GM10248 (cell line): ENCODE results near the gene SLC2A10.

Experiments used
- CTCF ChIA-PET: fragments of 300-600 bp; sonication (Branson Sonifier 250); formaldehyde crosslinking; extraction: SDS; loops from one replicate; lab custom pipeline; 2021; ENCODE audit warnings: antibody characterized with exemption; lab: Yijun Ruan, JAX
- POLR2A ChIA-PET: fragments of 350-650 bp; sonication (Branson Sonifier 250); formaldehyde crosslinking; extraction: SDS; loops from one replicate; lab custom pipeline; 2020; ENCODE audit warnings: antibody characterized with exemption; lab: Yijun Ruan, JAX
- DNase-seq: peaks from one replicate; pipeline ENCODE4 v3.0.0; 2012; ENCODE audit errors: extremely low spot score
- CTCF ChIP-seq: IDR thresholded peaks from 2 replicates; pipeline ENCODE4 v1.5.1; 2012; ENCODE audit warnings: mild to moderate bottlenecking, low read depth; ENCODE audit errors: extremely low read depth, missing control alignments, control extremely low read depth

The SLC2A10 gene

GRCh38 chr20:46681032-46681854 lies 28.2 kb upstream of the SLC2A10 start:
- ChIA-PET POLR2A (no interaction called here), CTCF (interaction anchor here (0.7 to 6.0 kb wide), 30 partner anchors 8 to 911 kb away, joined by 3 to 93 read pairs (median 4); partner anchors contain the start of genes OCSTAMP and TP53RK)
- peak; percentile 87 for TF ChIP-seq CTCF

GRCh38 chr20:46682063-46682821 lies 27.2 kb upstream of the SLC2A10 start:
- ChIA-PET POLR2A (no interaction called here), CTCF (interaction anchor here (0.9 to 6.0 kb wide), 14 partner anchors 8 to 170 kb away, joined by 3 to 93 read pairs (median 4); partner anchors contain the start of gene OCSTAMP)
- no peak for TF ChIP-seq CTCF
- DNase-seq: no peak

More at GRCh38 chr20:46681032-46681854, 28.2 kb upstream of the SLC2A10 start:
- peak; percentile 68 for DNase-seq

- CTCF ChIA-PET: interaction anchor here (0.9 to 6.0 kb wide), 12 partner anchors 11 to 669 kb away, joined by 3 to 93 read pairs (median 4); partner anchors contain the start of gene OCSTAMP
- POLR2A ChIA-PET: no interaction called here
- TF ChIP-seq CTCF: no peak
- no peak for DNase-seq
These were observed 26.3 kb upstream of the SLC2A10 start for GRCh38 chr20:46683011-46683667.

- ChIA-PET POLR2A (no interaction called here), CTCF (interaction anchor here (0.9 to 6.0 kb wide), 8 partner anchors 35 to 669 kb away, joined by 3 to 93 read pairs (median 4); no protein-coding TSS in a partner anchor)
- no peak for TF ChIP-seq CTCF
- no peak for DNase-seq
These were observed 25.8 kb upstream of the SLC2A10 start for GRCh38 chr20:46683668-46683938.

- POLR2A ChIA-PET: no interaction called here
- no peak for TF ChIP-seq CTCF
- no peak for DNase-seq
- CTCF ChIA-PET: interaction anchor here (1.0 to 6.0 kb wide), 6 partner anchors 34 to 162 kb away, joined by 3 to 93 read pairs (median 6); no protein-coding TSS in a partner anchor
These were observed 25.3 kb upstream of the SLC2A10 start for GRCh38 chr20:46683939-46684750.
